WTC11 (cell line): Measurements from ENCODE around the gene COPZ1. TPM values are rescaled to one million over a fixed set of nuclear protein-coding genes. Genes with fewer than 3 reads are reported as not detected.

Experiments
- ATF3 ChIP-seq: sonication (generic); formaldehyde crosslinking; conservative IDR thresholded peaks from 2 replicates; pipeline ENCODE4 v1.8.1; 2022; ENCODE audit warnings: mild to moderate bottlenecking, missing genetic modification reagents
- CDX4 ChIP-seq: fragments of 250-450 bp; sonication (Bioruptor Pico); IDR thresholded peaks from 2 replicates; pipeline ENCODE4 v1.9.0; 2021; ENCODE audit warnings: moderate library complexity, mild to moderate bottlenecking, inconsistent platforms, borderline replicate concordance
- ETV6 ChIP-seq: sonication (generic); formaldehyde crosslinking; IDR thresholded peaks from 2 replicates; pipeline ENCODE4 v1.8.1; 2022; ENCODE audit warnings: mild to moderate bottlenecking, missing genetic modification reagents
- FOXJ3 ChIP-seq: sonication (generic); formaldehyde crosslinking; IDR thresholded peaks from 2 replicates; pipeline ENCODE4 v1.9.0; 2021; ENCODE audit warnings: missing genetic modification reagents, mild to moderate bottlenecking, borderline replicate concordance
- FOXP1 ChIP-seq: sonication (generic); formaldehyde crosslinking; IDR thresholded peaks from 2 replicates; pipeline ENCODE4 v1.8.0; 2022; ENCODE audit warnings: missing genetic modification reagents, mild to moderate bottlenecking, moderate library complexity, borderline replicate concordance
- HMGA2 ChIP-seq: fragments of 250-450 bp; sonication (Bioruptor Pico); IDR thresholded peaks from 2 replicates; pipeline ENCODE4 v1.4.0; 2021; ENCODE audit warnings: mild to moderate bottlenecking, moderate library complexity
- IRF1 ChIP-seq: sonication (generic); formaldehyde crosslinking; IDR thresholded peaks from 2 replicates; pipeline ENCODE4 v1.8.0; 2023; ENCODE audit warnings: missing genetic modification reagents
- IRF2 ChIP-seq: sonication (generic); formaldehyde crosslinking; IDR thresholded peaks from 2 replicates; pipeline ENCODE4 v1.8.0; 2022; ENCODE audit warnings: low read depth, missing genetic modification reagents, borderline replicate concordance
- MLX ChIP-seq: sonication (generic); formaldehyde crosslinking; IDR thresholded peaks from 2 replicates; pipeline ENCODE4 v1.8.1; 2023; ENCODE audit warnings: mild to moderate bottlenecking, missing genetic modification reagents, moderate library complexity
- MYBL2 ChIP-seq: sonication (generic); formaldehyde crosslinking; IDR thresholded peaks from 2 replicates; pipeline ENCODE4 v1.8.1; 2023; ENCODE audit warnings: mild to moderate bottlenecking, moderate library complexity, missing genetic modification reagents
- NFE2L1 ChIP-seq: sonication (generic); formaldehyde crosslinking; IDR thresholded peaks from 2 replicates; pipeline ENCODE4 v1.8.1; 2023; ENCODE audit warnings: missing genetic modification reagents
- NR1H2 ChIP-seq: sonication (generic); formaldehyde crosslinking; IDR thresholded peaks from 2 replicates; pipeline ENCODE4 v1.9.0; 2021; ENCODE audit warnings: mild to moderate bottlenecking, moderate library complexity, missing genetic modification reagents
- NR3C1 ChIP-seq: sonication (generic); formaldehyde crosslinking; conservative IDR thresholded peaks from 2 replicates; pipeline ENCODE4 v1.8.1; 2023; ENCODE audit warnings: low read depth, mild to moderate bottlenecking, missing genetic modification reagents
- OVOL2 ChIP-seq: fragments of 250-450 bp; sonication (Bioruptor Pico); IDR thresholded peaks from 2 replicates; pipeline ENCODE4 v1.9.0; 2021; ENCODE audit warnings: mild to moderate bottlenecking, borderline replicate concordance
- PREB ChIP-seq: sonication (generic); formaldehyde crosslinking; IDR thresholded peaks from 2 replicates; pipeline ENCODE4 v1.8.1; 2022; ENCODE audit warnings: mild to moderate bottlenecking, missing genetic modification reagents, moderate library complexity, borderline replicate concordance
- USF1 ChIP-seq: sonication (generic); formaldehyde crosslinking; IDR thresholded peaks from 2 replicates; pipeline ENCODE4 v1.8.0; 2022; ENCODE audit warnings: mild to moderate bottlenecking, missing genetic modification reagents
- ZBTB21 ChIP-seq: sonication (generic); formaldehyde crosslinking; IDR thresholded peaks from 2 replicates; pipeline ENCODE4 v1.8.1; 2023; ENCODE audit warnings: mild to moderate bottlenecking, missing genetic modification reagents, borderline replicate concordance
- ZBTB43 ChIP-seq: sonication (generic); formaldehyde crosslinking; IDR thresholded peaks from 2 replicates; pipeline ENCODE4 v1.8.1; 2023; ENCODE audit warnings: mild to moderate bottlenecking, missing genetic modification reagents
- ZMAT4 ChIP-seq: fragments of 250-450 bp; sonication (Bioruptor Pico); IDR thresholded peaks from 2 replicates; pipeline ENCODE4 v1.9.0; 2021; ENCODE audit warnings: mild to moderate bottlenecking
- ZNF138 ChIP-seq: sonication (generic); formaldehyde crosslinking; conservative IDR thresholded peaks from 2 replicates; pipeline ENCODE4 v1.8.1; 2022; ENCODE audit warnings: mild to moderate bottlenecking, moderate library complexity, missing genetic modification reagents
- ZNF232 ChIP-seq: sonication (generic); formaldehyde crosslinking; IDR thresholded peaks from 2 replicates; pipeline ENCODE4 v1.8.0; 2022; ENCODE audit warnings: mild to moderate bottlenecking, missing genetic modification reagents
- ZNF396 ChIP-seq: fragments of 250-450 bp; sonication (Bioruptor Pico); IDR thresholded peaks from 2 replicates; pipeline ENCODE4 v1.8.0; 2021; ENCODE audit warnings: mild to moderate bottlenecking, moderate library complexity, borderline replicate concordance
- ZNF425 ChIP-seq: fragments of 250-450 bp; sonication (Bioruptor Pico); conservative IDR thresholded peaks from 2 replicates; pipeline ENCODE4 v1.9.0; 2021; ENCODE audit warnings: mild to moderate bottlenecking
- ZNF512 ChIP-seq: sonication (generic); formaldehyde crosslinking; IDR thresholded peaks from 2 replicates; pipeline ENCODE4 v1.8.1; 2022; ENCODE audit warnings: missing genetic modification reagents, borderline replicate concordance
- ZNF671 ChIP-seq: fragments of 250-450 bp; sonication (Bioruptor Pico); IDR thresholded peaks from 2 replicates; pipeline ENCODE4 v1.8.0; 2021; ENCODE audit warnings: mild to moderate bottlenecking
- ZSCAN18 ChIP-seq: fragments of 250-450 bp; sonication (Bioruptor Pico); IDR thresholded peaks from 2 replicates; pipeline ENCODE4 v2.1.2; 2022; ENCODE audit warnings: mild to moderate bottlenecking, moderate library complexity
- total RNA-seq: library from RNA; stranded (reverse); gene quantifications from 3 replicates; pipeline ENCODE4 v1.2.3, GENCODE V29; 2021

The COPZ1 gene
- total RNA-seq, 1 experiment from 2014 or later = 98.2 TPM

- TF ChIP-seq ZNF232 (CRISPR knock-in tag) (0 out of 2 replicates have a peak, but pooled peaks have one; percentile 71), ZSCAN18 (no peak), NR1H2 (CRISPR knock-in tag) (no peak), OVOL2 (no peak), MYBL2 (CRISPR knock-in tag) (no peak; the same call in 1 of the 2 replicates), USF1 (CRISPR knock-in tag) (peak; percentile 2; the same call in 1 of the 2 replicates), FOXJ3 (CRISPR knock-in tag) (no peak), IRF1 (CRISPR knock-in tag) (peak; percentile 50; the same call in 1 of the 2 replicates), ZNF138 (no peak), ZNF671 (CRISPR knock-in tag) (0 out of 2 replicates have a peak, but pooled peaks have one; percentile 59), ZNF425 (CRISPR knock-in tag) (peak; percentile 75; the same call in 1 of the 2 replicates), ZNF396 (no peak), CDX4 (CRISPR knock-in tag) (no peak), ZMAT4 (no peak), PREB (CRISPR knock-in tag) (0 out of 2 replicates have a peak, but pooled peaks have one; percentile 53), HMGA2 (CRISPR knock-in tag) (no peak), IRF2 (no peak), ATF3 (CRISPR knock-in tag) (no peak), ZBTB21 (CRISPR knock-in tag) (no peak), MLX (no peak), ZBTB43 (CRISPR knock-in tag) (0 out of 2 replicates have a peak, but pooled peaks have one; percentile 59), FOXP1 (CRISPR knock-in tag) (no peak), ETV6 (CRISPR knock-in tag) (peak; percentile 81; the same call in 1 of the 2 replicates), ZNF512 (no peak), NFE2L1 (CRISPR knock-in tag) (no peak), NR3C1 (CRISPR knock-in tag) (no peak)
These were observed 44.3 kb upstream of the COPZ1 start, which contains the start of gene HNRNPA1 (continued) for GRCh38 chr12:54280468-54281260.
